Trophoblast cell (in vitro differentiated cells and primary cell): ENCODE measurements around the gene KANSL1.

ENCODE experiments used
- DNase-seq, 2 donors: peaks; one replicate each; pipeline ENCODE4 v3.0.0-alpha.2; 2016
- H2AFZ ChIP-seq: 2 replicates; pipeline ENCODE4 v1.6.1; 2013; ENCODE audit warnings: low read length, moderate library complexity, mild to moderate bottlenecking; ENCODE audit not compliant: insufficient read depth, poor library complexity
- H2AK5ac ChIP-seq: 2 replicates; pipeline ENCODE4 v1.6.1; 2013; ENCODE audit warnings: mild to moderate bottlenecking, low read length
- H2BK120ac ChIP-seq: 2 replicates; pipeline ENCODE4 v1.6.1; 2013; ENCODE audit warnings: low read length, mild to moderate bottlenecking, moderate library complexity; ENCODE audit not compliant: insufficient read depth, poor library complexity
- H2BK12ac ChIP-seq: 2 replicates; pipeline ENCODE4 v1.6.1; 2013; ENCODE audit warnings: mild to moderate bottlenecking, low read length, moderate library complexity
- H2BK5ac ChIP-seq: 2 replicates; pipeline ENCODE4 v1.6.1; 2013; ENCODE audit warnings: low read length, low read depth, moderate library complexity, mild to moderate bottlenecking; ENCODE audit not compliant: poor library complexity
- H3K14ac ChIP-seq: 2 replicates; pipeline ENCODE4 v1.6.1; 2013; ENCODE audit warnings: mild to moderate bottlenecking, low read length
- H3K18ac ChIP-seq: 2 replicates; pipeline ENCODE4 v1.6.1; 2013; ENCODE audit warnings: mild to moderate bottlenecking, low read length
- H3K23ac ChIP-seq: 2 replicates; pipeline ENCODE4 v1.6.1; 2013; ENCODE audit warnings: low read length
- H3K27ac ChIP-seq: 2 replicates; pipeline ENCODE4 v1.5.1; 2013; ENCODE audit warnings: low read depth, mild to moderate bottlenecking, inconsistent platforms, low read length, moderate library complexity
- H3K27me3 ChIP-seq: 2 replicates; pipeline ENCODE4 v1.6.1; 2013; ENCODE audit warnings: inconsistent platforms, mild to moderate bottlenecking, low read length, moderate library complexity; ENCODE audit not compliant: insufficient read depth
- H3K36me3 ChIP-seq, 2 experiments: 1 replicate in 1 of 2; 2 replicates in 1 of 2; pipeline ENCODE4 v1.6.1; 2013; ENCODE audit warnings: low read length in 2 of 2, mild to moderate bottlenecking in 2 of 2, moderate library complexity in 1 of 2; ENCODE audit not compliant: insufficient read depth in 2 of 2, control insufficient read depth in 1 of 2
- H3K4ac ChIP-seq: 2 replicates; pipeline ENCODE4 v1.6.1; 2013; ENCODE audit warnings: low read depth, mild to moderate bottlenecking, low read length, moderate library complexity
- H3K4me1 ChIP-seq, 2 experiments: 1 replicate in 1 of 2; 2 replicates in 1 of 2; pipeline ENCODE4 v1.6.1; 2013; ENCODE audit warnings: low read length in 2 of 2, mild to moderate bottlenecking in 2 of 2, moderate library complexity in 1 of 2; ENCODE audit not compliant: insufficient read depth in 2 of 2, control insufficient read depth in 1 of 2
- H3K4me2 ChIP-seq: 2 replicates; pipeline ENCODE4 v1.6.1; 2013; ENCODE audit warnings: inconsistent platforms, mild to moderate bottlenecking, low read length, moderate library complexity
- H3K4me3 ChIP-seq: 2 replicates; pipeline ENCODE4 v1.5.1; 2013; ENCODE audit warnings: mild to moderate bottlenecking, low read depth, low read length, inconsistent platforms
- H3K79me1 ChIP-seq: one replicate; pipeline ENCODE4 v1.6.1; 2013; ENCODE audit warnings: low read length
- H3K79me2 ChIP-seq: 2 replicates; pipeline ENCODE4 v1.6.1; 2013; ENCODE audit warnings: low read length, mild to moderate bottlenecking; ENCODE audit not compliant: control insufficient read depth, insufficient read depth, poor library complexity
- H3K9ac ChIP-seq: 2 replicates; pipeline ENCODE4 v1.6.1; 2013; ENCODE audit warnings: mild to moderate bottlenecking, low read length
- H3K9me3 ChIP-seq: 2 replicates; pipeline ENCODE4 v1.6.1; 2013; ENCODE audit warnings: low read depth, mild to moderate bottlenecking, control low read depth, inconsistent platforms, low read length; ENCODE audit not compliant: insufficient read depth
- H4K12ac ChIP-seq: 2 replicates; pipeline ENCODE4 v1.6.1; 2013; ENCODE audit warnings: low read depth, mild to moderate bottlenecking, low read length, moderate library complexity
- H4K8ac ChIP-seq: 2 replicates; pipeline ENCODE4 v1.6.1; 2013; ENCODE audit warnings: low read depth, mild to moderate bottlenecking, low read length, moderate library complexity
- H4K91ac ChIP-seq: one replicate; pipeline ENCODE4 v1.6.1; 2013; ENCODE audit warnings: low read depth, mild to moderate bottlenecking, low read length, moderate library complexity
- WGBS: extraction: QIAGEN DNeasy Blood & Tissue Kit; methylation state at CpG from one replicate; pipeline ENCODE4 v1.1.7; 2013; ENCODE audit warnings: missing lambda C conversion rate; ENCODE audit not compliant: insufficient read length, insufficient coverage; ENCODE audit errors: extremely low coverage; 5-methylcytosine and 5-hydroxymethylcytosine counted together

The KANSL1 gene

GRCh38 chr17:46195217-46195855, 2.1 kb upstream of the KANSL1 start:
- Histone ChIP-seq H4K8ac (no peak overlapping the region), H3K79me1 (peaks cover 17% of the 10 kb centered on the region), H3K18ac (no peak overlapping the region), H2AFZ (no peak overlapping the region), H3K4me1 (peaks cover 0 to 2% of the 10 kb centered on the region in 2 experiments), H3K23ac (no peak overlapping the region), H2AK5ac (no peak overlapping the region), H3K9me3 (peaks cover 2% of the 10 kb centered on the region), H3K4me3 (no peak overlapping the region), H4K91ac (no peak overlapping the region), H4K12ac (no peak overlapping the region), H3K14ac (no peak overlapping the region), H2BK12ac (no peak overlapping the region), H2BK5ac (no peak overlapping the region), H3K9ac (no peak overlapping the region), H3K36me3 (no peaks in the 10 kb centered on the region), H3K27me3 (no peaks in the 10 kb centered on the region), H3K4ac (no peak overlapping the region), H3K27ac (no peak overlapping the region), H3K4me2 (no peak overlapping the region), H2BK120ac (no peak overlapping the region), H3K79me2 (peaks cover 18% of the 10 kb centered on the region)
- no CpG with 5 or more reads among the region's 5 CpGs for WGBS
- DNase-seq = no peak

DNA sequence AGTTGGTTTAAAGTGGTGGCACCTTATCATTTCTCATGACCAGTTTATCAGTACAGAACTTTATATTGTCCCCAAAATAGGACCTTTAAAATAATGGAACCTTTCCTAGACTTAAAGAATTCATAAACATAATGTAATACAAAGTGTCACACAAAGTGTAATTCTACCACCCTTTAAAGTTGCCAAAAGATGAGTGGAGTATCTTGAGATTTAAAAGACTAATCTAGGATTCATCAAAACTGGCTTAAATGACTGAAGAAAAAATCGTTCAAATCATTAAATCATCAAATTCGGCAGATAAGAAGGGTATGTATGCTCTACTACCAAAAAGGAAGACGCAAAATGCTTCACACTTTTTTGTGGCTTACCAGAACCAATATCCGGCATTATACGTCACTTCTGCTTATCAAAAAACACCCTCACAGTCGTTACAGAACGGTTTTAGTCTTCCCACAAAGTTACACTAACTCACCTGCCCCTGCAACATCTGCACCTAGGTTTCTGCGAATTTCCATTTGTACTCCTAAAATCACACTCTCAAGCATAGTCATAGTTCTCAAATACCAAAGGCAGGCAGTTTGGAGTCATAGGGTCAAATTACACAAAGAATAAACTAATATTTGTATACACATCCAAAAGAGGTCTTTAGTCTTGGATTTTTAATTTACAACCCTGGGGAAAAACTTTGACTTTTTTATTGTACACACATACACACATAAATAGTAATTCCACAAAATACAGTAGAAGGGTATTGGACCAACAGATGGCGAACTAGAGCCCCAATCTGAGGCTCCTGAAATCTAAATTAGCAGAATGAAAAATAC, 1.4 kb upstream of the KANSL1 start:
- Histone ChIP-seq H3K14ac (no peak overlapping the region), H2BK12ac (peak overlapping the region; percentile 51), H3K79me1 (peaks cover 17% of the 10 kb centered on the region), H3K23ac (no peak overlapping the region), H3K4ac (peak overlapping the region; percentile 22), H4K91ac (no peak overlapping the region), H3K18ac (no peak overlapping the region), H4K12ac (no peak overlapping the region), H3K4me3 (peak overlapping the region; percentile 50), H3K4me1 (peaks cover 0 to 2% of the 10 kb centered on the region in 2 experiments), H2AK5ac (peak overlapping the region; percentile 21), H3K36me3 (no peaks in the 10 kb centered on the region), H2AFZ (no peak overlapping the region), H3K4me2 (peak overlapping the region; percentile 91), H3K9ac (no peak overlapping the region), H2BK5ac (no peak overlapping the region), H2BK120ac (no peak overlapping the region), H3K27ac (peak overlapping the region; percentile 13), H3K79me2 (peaks cover 18% of the 10 kb centered on the region), H3K27me3 (no peaks in the 10 kb centered on the region), H3K9me3 (peaks cover 2% of the 10 kb centered on the region), H4K8ac (no peak overlapping the region)
- WGBS = no CpG with 5 or more reads among the region's 9 CpGs
- DNase-seq = peak in 1 of 2 donors; percentile 45

- H3K27me3 ChIP-seq = no peaks in the 10 kb centered on the region
- no CpG with 5 or more reads among the region's 60 CpGs for WGBS
- peak overlapping the region; percentile 97 for H3K9ac ChIP-seq
- H3K79me1 ChIP-seq = peaks cover 17% of the 10 kb centered on the region
- DNase-seq = peak; percentile 95
- peak overlapping the region; percentile 98 for H4K91ac ChIP-seq
- peaks cover 2% of the 10 kb centered on the region for H3K9me3 ChIP-seq
- H4K8ac ChIP-seq = peak overlapping the region; percentile 98
- peak overlapping the region; percentile 98 for H2AK5ac ChIP-seq
- peak overlapping the region; percentile 97 for H4K12ac ChIP-seq
- H3K14ac ChIP-seq = peak overlapping the region; percentile 100
- peak overlapping the region; percentile 99 for H3K18ac ChIP-seq
- peaks cover 0 to 2% of the 10 kb centered on the region in 2 experiments for H3K4me1 ChIP-seq
- peaks cover 24% of the 10 kb centered on the region for H3K79me2 ChIP-seq
- no peak overlapping the region for H3K23ac ChIP-seq
- H3K4me3 ChIP-seq = peak overlapping the region; percentile 98
- H2BK120ac ChIP-seq = peak overlapping the region; percentile 93
- H2AFZ ChIP-seq = peak overlapping the region; percentile 97
- H3K4me2 ChIP-seq = peak overlapping the region; percentile 91
- H3K27ac ChIP-seq = peak overlapping the region; percentile 100
- H3K36me3 ChIP-seq = no peaks in the 10 kb centered on the region
- peak overlapping the region; percentile 95 for H3K4ac ChIP-seq
- peak overlapping the region; percentile 45 for H2BK12ac ChIP-seq
- peak overlapping the region; percentile 92 for H2BK5ac ChIP-seq
These were observed 580 bp upstream of the KANSL1 start for GRCh38 chr17:46193626-46194392.

GRCh38 chr17:46192439-46193150, 634 bp downstream of the KANSL1 start:
- Histone ChIP-seq H3K14ac (peak overlapping the region; percentile 93), H3K23ac (no peak overlapping the region), H3K27me3 (no peaks in the 10 kb centered on the region), H4K12ac (peak overlapping the region; percentile 99), H2AFZ (peak overlapping the region; percentile 77), H3K4ac (peak overlapping the region; percentile 99), H2BK5ac (peak overlapping the region; percentile 80), H3K18ac (peak overlapping the region; percentile 99), H2BK120ac (peak overlapping the region; percentile 96), H3K9me3 (no peaks in the 10 kb centered on the region), H4K91ac (peak overlapping the region; percentile 99), H4K8ac (peak overlapping the region; percentile 94), H2BK12ac (no peak overlapping the region), H3K79me2 (peaks cover 29% of the 10 kb centered on the region), H2AK5ac (peak overlapping the region; percentile 49), H3K9ac (peak overlapping the region; percentile 91), H3K27ac (peak overlapping the region; percentile 100), H3K4me1 (peaks cover 0 to 2% of the 10 kb centered on the region in 2 experiments), H3K36me3 (no peaks in the 10 kb centered on the region), H3K4me2 (peak overlapping the region; percentile 80), H3K79me1 (peaks cover 17% of the 10 kb centered on the region), H3K4me3 (peak overlapping the region; percentile 97)
- WGBS = no CpG with 5 or more reads among the region's 60 CpGs
- DNase-seq = peak; percentile 57 to 70
